HG02943 (cell line): ENCODE results near the gene TRIO.

Experiments
- ATAC-seq: cut with Tn5 transposase; IDR thresholded peaks from one replicate; pipeline ENCODE4 v1.9.1; 2021; ENCODE audit warnings: mild to moderate bottlenecking, low read depth, moderate library complexity; ENCODE audit not compliant: unreplicated experiment

Gene TRIO

DNA sequence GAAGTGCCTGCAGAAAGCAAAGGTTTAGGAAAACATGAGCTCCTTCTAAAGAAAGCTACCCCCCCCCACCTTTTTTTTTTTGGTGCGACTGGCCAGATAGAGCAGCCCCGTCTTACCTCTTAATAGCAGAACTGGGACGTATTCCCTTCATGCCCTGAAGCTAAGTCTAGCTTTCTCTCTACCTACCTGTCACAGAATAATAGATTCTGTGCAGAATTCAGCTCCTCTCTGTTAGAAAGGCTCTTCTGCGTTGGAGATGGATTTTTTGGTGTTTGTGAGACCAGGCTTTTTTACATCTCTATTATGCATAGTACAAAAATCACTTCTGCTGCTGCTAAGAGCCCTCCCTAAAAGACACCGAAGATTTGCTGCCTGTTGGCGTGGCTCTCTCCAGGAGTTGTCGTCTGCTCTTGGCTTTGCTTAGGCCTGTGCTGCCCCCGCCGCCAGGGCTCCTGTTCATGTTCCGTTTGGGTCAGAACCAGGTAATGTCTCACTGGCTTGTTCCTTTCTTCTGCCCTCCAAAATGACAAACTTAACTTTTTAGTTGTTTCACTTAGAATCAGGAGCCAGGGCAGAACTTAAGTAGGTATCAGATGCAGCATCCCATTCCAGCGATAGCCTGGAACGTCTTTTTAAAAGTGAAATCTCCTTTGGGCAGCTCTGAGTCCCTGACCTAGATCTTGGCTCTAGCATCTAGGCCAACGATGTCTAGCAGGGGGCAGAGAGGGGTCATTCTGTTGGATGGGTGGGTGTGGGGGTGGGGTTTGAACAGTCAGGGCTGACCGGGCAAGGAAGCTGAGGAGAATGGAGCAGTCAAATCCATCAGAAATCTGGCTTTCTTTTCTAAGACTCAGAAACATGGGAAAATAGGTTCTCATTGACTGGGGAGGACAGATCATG lies 2.5 kb downstream of the TRIO start:
- no peak for ATAC-seq

DNA sequence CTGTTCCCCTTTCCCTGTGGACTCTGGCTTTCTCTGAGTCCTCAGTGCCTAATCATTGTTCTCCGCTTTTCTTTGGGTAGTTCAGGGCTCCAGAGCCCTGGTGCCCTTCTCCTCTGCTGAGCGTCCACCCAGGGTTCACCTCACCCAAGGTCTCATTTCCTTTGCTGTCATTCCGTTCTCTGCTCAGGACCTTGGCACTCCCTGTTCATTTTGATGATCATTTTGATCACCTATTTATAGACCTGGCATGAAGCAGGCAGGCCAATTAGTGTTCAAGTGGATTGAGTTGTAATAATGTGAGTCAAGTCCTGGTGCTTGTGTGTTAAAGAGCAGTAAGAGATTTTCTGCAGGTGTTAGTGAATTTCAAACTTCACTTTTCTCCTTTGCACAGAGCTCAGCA lies 3.6 kb downstream of the TRIO start:
- no peak for ATAC-seq

DNA sequence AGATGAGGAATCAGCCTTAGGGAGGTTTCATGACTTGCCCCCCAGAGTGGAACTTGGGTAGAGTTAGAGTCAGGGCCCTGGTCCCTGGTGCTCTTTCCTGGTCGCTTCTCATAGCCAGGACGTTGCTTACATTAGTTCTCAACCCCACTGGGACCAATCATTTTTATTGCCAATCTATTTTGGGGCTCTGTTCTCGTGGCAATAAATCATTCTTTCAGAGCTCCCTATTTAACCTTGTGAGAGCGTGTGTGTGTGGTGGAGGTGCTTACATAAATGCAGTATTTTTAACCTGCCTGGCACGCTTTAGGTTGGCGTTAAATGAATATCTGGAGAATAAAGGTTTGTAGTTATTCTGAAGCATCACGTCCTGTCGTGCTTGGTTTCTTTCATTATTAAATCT lies 4.1 kb downstream of the TRIO start:
- ATAC-seq, result no peak

DNA sequence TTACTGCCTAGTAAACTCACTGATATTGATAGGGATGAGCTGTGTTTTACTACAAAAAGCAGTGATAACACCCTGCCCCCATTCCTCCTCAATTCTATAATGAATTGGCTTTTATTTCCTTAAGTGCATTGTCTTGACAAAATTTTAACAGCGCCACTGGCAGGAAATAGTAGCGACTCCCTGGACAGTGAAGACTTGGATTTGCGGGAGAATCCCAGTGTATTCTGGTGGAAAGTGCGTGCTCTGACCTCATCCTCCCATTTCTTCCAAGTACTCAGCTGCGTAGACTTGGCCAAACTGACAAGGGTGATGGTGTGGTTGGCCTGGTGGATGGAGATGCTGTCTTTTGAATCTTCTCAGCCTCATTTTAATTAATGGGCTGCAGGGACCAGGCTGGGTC lies 5.3 kb downstream of the TRIO start:
- no peak for ATAC-seq

DNA sequence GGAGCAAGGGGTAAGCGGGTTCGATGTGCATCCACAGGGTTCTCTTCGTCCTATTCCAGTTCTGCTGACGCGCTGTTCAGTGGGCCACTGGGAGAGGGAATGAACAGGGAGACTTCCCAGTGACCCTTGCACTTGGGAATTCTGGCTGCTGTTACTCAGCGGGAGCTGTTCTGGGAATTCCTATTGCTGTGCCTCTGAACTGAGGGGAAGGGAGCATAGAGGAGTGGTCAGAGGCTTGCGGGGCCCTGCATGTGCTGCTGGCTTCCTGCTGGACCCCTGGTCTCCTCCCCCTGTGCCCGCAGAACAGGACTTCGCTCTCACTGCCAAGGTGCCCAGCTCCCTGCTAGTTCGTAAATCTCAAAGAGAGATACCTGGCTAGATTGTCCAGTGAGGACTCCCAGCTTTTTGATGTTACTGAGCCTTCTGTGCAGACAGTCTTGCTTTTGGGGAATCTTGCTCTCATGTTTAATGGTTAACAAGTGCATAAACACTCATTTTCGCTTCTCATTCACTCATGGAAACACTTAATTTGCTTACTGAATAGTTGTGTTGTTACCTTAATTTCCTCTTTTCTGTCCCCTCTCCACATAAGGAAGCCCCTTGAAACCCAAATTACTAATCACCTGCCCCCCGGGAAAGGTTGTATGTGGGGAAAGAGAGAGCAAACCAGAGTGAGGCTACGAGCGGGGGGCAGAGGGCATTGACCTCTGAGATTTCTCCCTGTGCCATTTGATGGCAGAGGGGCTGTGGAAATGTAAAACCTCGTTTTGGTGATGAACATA lies 5.9 kb downstream of the TRIO start:
- no peak for ATAC-seq

DNA sequence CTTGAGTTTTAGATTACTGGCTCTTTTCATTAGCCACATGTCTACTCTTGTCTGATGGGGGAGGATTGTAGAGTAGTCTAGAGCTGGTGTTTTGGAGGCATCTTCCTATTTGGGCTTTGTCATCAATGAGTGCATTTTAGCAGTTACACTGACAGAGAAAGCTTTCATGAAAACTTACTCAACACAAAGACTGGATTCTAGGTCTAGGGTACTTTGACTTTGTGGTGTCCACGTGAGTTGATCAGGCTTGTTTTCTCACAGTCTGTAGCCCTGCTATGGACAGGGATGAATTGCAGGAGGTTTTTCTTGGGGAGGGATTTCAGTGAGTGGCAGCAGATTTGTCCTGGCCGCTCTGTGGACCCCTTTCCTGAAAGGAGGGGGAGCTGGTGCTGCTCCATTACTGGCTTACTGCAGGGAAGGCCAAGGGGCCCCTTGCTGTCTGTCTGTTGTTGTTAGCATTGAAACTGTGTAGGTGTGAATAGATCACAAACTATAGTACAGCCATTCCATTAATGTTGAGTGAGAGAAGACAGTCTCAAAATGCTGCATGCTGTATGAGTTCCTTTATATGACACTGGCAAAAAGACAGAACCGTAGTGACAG lies 6.6 kb downstream of the TRIO start:
- ATAC-seq, result no peak

DNA sequence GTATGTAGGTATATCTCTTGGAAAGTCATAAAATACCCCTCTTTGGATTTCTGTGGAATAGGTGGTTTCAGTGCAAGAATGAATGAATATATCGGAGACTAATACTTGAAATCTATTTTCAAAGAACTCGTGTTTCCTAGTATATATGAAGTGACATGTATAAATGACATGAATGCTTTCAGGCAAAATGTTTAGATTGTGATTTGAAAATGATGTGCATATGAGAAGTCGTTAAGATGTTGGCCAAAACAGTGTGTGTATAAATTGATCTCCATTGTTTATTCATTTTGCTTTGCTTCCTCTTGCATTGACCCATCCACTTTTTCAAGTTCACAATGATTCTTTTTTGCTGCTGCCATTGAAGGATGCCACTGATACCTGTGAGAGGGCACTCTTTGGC lies 8.3 kb downstream of the TRIO start:
- ATAC-seq, result no peak

DNA sequence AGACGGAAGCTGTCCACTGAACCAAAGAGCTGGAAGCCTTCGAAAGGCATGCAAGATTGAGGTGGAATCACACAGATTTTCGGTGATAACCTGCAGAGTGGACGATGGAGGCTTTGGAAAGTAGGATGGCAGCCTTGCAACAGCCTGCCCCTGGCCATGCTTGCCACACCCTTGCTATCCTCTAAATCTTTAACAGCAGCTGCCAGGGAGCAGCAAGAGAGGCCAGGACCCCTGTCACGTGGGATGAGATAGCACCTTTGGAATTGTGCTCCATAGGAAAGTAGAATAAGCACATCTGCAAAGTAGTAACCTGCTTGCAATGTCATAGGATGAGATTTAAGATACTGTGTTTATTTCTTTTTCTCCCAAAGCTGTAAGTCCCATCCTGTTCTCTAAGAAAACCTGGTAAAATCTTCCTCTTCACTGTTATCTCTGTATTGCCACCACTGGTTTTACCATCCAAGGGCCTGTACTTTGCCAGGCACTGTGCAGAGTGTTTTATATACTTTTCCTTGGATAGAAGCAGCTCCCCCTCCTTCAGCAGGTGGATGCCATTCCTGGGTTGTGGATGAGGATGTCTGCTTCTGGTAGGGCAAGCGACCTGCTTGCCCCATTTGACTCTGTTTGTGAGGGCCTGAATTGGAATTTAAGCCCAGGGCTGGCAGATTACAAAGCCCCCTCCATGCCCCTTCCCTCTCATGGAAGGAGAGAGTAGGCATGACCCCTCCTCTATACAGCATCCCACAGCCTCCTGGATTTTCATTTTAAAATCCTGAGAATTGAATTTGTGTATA lies 10.1 kb downstream of the TRIO start:
- no peak for ATAC-seq

DNA sequence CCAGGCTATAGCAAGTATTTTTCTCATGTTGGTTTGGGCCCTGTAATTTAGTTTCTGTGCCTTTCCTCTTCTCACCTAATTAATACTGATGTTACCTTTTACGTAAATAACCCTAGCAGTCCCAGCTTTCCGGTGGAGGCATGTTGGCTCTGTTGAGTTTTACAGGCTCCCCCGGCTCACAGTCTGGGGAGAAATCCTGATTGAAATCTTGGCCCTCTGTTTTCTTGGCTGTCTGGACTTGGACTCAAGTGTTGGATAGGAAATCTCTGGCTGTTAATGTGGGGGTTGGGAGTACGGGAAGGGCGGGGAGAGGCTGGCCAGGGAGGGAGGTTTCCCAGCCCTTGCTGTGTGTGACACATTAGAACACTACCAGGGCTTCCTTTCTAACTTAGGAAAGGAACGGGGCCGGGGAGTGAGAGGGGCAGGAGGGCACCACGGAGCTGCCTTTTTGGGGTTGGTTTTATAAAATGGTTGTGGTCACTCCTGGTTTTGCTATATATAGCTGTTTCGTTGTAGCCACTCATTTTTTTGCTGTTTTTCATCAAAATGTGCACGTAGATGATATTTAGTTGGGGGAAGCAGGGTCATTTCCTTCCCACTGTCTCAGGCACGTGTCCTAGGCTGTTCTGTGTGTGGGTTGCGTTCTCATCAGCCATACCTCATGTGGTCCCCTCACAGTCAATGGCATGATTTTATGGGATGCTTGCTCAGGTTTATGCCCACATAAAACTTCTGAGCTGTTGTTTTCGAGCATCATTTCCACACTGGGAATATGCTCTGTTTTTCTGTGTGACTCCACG lies 11.0 kb downstream of the TRIO start:
- ATAC-seq, result peak; percentile 48

DNA sequence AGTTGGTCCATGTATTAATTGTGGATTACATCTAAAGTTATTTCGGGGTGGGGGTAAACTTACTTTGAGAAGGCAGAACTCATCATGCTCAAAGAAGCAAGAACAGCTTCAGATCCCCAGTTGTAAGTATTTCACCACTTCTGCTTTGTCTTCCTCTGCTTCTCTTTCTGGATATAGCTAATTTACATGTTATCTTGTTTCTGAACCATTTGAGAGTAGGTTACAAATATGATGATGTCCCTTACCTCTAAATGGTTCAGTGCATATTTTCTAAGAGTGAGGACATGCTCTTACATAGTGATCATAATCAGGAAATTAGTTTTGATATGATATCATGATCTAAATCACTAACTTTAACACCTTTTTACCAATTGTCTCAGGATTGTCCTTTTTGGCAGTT lies 11.9 kb downstream of the TRIO start:
- ATAC-seq, result peak; percentile 44

DNA sequence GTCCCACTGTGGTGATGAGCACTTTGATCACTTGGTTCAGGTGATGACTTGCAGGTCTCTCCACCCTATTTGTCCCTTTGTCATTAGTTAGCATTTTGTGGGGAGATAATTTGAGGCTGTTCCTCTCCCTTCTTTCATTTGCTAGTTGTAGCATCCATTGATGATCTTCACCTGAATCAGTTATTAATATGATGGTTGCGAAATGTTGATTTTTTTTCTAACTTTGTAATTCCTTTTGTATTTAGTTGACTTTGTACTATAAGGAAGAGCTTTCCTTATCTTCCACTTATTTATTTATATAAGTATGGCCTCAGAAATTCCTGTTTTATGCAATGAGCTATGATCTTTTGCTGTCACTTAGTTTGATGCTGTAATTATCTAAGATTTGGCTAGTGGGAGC lies 12.6 kb downstream of the TRIO start:
- no peak for ATAC-seq

DNA sequence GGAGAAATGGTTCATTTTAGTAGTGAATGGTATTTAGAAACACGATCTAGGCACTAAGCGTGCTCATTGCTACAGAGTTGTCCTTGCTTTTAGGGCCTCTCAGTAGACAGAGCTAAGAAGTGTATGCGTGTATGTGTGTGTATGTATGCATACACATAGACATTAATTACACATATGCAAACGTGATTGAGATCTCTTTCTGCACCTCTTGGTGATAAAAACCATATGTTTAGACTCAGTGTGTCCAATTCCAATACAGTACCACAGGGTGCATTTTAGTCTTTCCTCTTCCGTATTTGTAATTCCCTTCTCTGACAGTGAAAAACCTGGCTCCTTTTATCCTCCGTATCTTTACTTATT lies 13.1 kb downstream of the TRIO start:
- ATAC-seq, result peak; percentile 4

DNA sequence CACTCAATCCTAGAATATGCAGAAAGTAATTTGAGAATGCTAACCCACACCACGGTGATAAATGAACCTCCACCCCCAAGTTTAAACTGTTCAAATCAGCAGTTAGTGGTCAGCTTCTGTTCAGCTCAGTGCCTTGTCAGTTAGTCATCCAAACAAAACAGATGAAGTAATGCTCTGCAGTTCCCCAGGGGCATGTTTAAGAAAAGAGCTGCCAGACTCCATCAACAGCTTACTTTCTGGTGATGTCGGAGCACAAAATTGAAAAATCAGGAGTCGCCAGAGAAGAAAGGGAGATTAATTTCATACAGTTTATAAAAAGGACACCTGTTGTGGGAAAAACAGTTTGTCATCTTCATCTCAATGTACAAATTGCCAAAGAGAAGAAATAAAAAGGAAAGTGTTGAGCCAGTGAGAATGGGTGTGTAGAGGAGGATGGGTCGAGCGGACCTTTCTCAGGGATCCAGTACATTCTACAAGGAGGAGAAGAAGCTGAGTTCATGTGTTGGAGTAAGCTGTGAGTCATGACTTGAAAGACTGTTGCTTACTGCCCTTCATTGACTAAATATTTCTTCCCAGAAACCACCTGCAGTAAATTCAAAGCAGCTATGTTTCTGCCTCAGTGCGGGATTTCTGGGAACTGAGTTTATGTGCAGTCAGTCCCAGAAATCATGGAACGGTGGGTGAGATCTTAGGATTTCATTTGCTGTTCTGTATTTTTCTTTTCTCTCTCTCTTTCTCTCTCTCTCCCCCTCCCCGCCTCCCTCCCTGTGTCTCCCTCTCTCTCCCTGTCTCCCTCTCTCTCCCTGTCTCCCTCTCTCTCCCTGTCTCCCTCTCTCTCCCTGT lies 13.7 kb downstream of the TRIO start:
- peak; percentile 52 for ATAC-seq

DNA sequence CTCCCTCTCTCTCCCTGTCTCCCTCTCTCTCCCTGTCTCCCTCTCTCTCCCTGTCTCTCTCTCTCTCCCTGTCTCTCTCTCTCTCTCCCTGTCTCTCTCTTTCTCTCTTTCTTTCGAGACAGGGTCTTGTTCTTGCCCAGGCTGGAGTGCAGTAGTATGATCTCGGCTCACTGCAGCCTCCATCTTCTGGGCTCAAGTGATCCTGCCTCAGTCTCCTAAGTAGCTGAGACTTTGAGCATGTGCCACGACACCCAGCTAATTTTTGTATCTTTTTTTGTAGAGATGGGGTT lies 14.3 kb downstream of the TRIO start:
- no peak for ATAC-seq

DNA sequence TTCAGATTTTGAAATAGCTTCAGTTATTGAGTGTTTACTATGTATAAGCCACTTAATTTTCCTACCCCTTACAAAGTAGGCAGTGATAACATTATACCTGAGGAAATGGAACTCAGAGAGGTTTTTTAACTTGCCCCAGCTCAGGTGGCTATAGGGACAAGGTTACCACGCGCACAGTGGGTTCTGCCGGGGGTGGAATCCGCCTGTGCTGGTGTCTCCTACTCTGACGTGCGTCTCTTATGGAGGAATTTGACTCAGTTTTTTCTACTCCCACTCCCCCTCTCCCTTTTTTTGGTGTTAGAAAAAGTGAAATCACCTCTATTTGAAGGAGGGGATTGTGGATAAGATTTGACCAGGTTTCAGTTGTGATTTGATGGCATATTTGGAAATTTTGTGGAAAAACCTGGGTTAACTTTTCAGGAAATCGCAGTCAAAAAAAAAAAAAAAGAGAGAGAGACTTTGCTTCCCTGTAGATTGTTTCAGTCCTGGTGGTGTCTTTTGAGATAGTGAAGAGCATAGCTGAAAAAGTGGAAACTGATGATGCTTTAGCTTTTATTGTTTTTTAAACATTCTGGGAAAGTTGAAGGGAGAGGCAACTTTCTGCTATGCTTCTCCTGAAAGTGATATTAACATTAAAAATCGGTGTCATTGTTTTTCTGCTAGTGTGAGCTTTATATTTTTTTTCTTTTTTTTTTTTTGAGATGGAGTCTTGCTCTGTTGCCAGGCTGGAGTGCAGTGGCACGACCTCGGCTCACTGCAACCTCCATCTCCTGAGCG lies 15.9 kb downstream of the TRIO start:
- no peak for ATAC-seq

DNA sequence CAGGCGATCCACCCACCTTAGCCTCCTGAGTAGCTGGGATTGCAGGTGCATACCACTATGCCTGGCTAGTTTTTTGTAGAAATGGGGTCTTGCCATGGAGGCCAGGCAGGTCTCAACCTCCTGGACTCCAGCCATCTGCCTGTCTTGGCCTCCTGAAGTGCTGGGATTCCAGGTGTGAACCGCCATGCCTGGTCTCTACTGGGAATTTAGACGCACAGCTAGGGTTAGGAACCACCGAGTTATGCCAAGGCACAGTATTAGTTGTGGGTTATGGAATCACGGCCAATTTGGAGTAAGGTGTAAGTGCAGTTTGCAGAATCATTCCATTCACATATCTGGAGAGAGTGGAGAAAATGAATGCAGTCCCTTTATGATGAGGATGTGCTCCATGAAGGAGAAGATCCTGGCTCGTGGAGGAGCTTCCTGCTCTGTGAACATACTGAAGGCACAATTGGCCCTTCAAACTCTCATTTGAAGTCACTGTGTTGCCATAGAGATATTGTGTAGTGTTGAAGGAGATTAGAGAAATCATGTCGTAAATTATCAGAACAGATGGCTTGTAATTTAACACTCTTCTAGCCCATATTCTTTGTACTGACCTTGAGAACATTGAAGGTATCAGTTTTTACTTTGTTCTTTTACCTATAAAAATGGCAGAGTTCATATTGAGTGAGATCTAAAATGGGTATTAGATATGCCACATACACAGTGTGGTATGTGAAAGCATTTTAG lies 18.8 kb downstream of the TRIO start:
- ATAC-seq, result no peak

DNA sequence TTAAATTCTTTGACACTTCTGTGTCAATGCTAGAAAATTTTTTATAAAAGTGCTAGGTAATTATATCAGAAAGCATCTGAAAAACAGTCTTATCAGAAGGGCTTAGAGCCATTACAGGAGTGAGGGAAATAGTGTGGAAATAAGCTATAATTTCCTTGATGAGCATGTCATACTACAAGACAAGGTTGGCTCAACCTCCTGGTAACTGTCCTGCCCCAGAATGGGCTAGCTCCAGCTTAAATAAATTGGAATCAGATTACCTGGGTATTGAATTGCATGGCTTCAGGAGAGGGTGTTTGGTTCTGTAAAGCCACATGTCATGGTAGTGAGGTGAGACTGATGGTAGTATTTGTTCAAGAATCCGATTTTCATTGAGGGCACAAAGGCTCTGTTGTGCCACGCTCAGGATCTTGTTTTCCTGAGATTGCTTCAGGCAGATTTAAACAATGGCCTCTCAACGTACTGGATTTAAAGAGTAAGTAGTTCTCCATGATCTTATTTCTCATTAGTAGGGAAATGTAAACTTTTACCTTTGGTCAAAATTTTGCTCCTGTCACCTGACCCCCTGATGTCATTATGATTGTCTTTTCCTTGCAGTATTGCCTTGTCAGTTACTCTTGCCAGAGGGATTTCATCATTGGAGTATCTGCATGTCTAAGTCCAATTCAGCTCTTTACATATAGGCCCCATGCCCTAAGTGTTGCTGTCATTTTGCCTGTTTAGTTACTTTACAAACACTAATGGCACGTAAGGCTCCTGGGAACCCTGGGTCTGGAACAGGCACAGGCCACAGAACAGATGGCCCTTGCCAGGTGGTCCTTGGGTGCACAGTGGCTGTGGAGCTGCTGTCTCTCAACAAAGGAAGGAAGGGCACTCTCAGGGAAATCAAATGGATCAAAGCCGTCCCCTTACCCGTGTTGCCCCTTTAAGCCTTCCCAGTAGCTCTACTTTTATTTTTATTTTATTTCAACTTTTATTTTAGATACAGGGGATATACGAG lies 21.3 kb downstream of the TRIO start:
- ATAC-seq, result no peak
